PC-3 (cell line): Measurements from ENCODE around the gene ZNF330. TPM values are rescaled to one million over a fixed set of nuclear protein-coding genes. Genes with fewer than 3 reads are reported as not detected.

Experiments
- ATAC-seq: fragments of 200-7000 bp; cut with Tn5 transposase; 2 replicates; pipeline ENCODE4 v1.9.1; 2020; ENCODE audit warnings: mild to moderate bottlenecking, moderate library complexity
- BruUV-seq: library from RNA; stranded (reverse); fragments of 400-500 nt; replicated peaks from 2 replicates; lab custom pipeline; 2021; lab: Mats Ljungman, UMichigan
- CTCF ChIA-PET: fragments of 300-600 bp; sonication (Branson Sonifier 250); formaldehyde crosslinking; loops from one replicate; lab custom pipeline; 2022; ENCODE audit warnings: antibody characterized with exemption; lab: Charles Lee
- POLR2A ChIA-PET: fragments of 300-600 bp; sonication (Branson Sonifier 250); formaldehyde crosslinking; loops from one replicate; lab custom pipeline; 2022; ENCODE audit warnings: antibody characterized with exemption; ENCODE audit not compliant: unreplicated experiment; lab: Charles Lee
- DNase-seq: peaks from one replicate; pipeline ENCODE4 v3.0.0-alpha.2; 2015
- H2AFZ ChIP-seq: fragments of 300-600 bp; sonication (generic); 2 replicates; pipeline ENCODE4 v1.6.0; 2016; ENCODE audit warnings: antibody characterized with exemption, low read length
- H3F3A ChIP-seq: fragments of 300-600 bp; sonication (generic); one replicate; pipeline ENCODE4 v1.6.0; 2017; ENCODE audit warnings: antibody characterized with exemption, low read length, control low read depth, mild to moderate bottlenecking; ENCODE audit not compliant: unreplicated experiment
- H3K27ac ChIP-seq: fragments of 300-600 bp; sonication (generic); 2 replicates; pipeline ENCODE4 v1.5.1; 2016; ENCODE audit warnings: mild to moderate bottlenecking, low read length
- H3K27me3 ChIP-seq: fragments of 300-600 bp; sonication (generic); 2 replicates; pipeline ENCODE4 v1.6.1; 2016; ENCODE audit warnings: low read length, mixed read lengths
- H3K36me3 ChIP-seq: fragments of 300-600 bp; sonication (generic); 2 replicates; pipeline ENCODE4 v1.6.1; 2016; ENCODE audit warnings: low read depth, mixed run types, low read length, mixed read lengths
- H3K4me1 ChIP-seq: fragments of 300-600 bp; sonication (generic); 2 replicates; pipeline ENCODE4 v1.5.1; 2016; ENCODE audit warnings: low read length; ENCODE audit not compliant: insufficient read depth
- H3K4me2 ChIP-seq: fragments of 300-600 bp; sonication (generic); 2 replicates; pipeline ENCODE4 v1.6.0; 2016; ENCODE audit warnings: low read length
- H3K4me3 ChIP-seq: fragments of 300-600 bp; sonication (generic); 2 replicates; pipeline ENCODE4 v1.5.1; 2016; ENCODE audit warnings: mild to moderate bottlenecking, low read length, mixed read lengths
- H3K79me2 ChIP-seq: fragments of 300-600 bp; sonication (generic); 2 replicates; pipeline ENCODE4 v1.6.1; 2017; ENCODE audit warnings: low read length, mixed read lengths
- H3K9ac ChIP-seq: fragments of 300-600 bp; sonication (generic); 2 replicates; pipeline ENCODE4 v1.6.0; 2016; ENCODE audit warnings: mild to moderate bottlenecking, low read length
- H3K9me2 ChIP-seq: fragments of 300-600 bp; sonication (generic); replicated peaks from 2 replicates; pipeline ENCODE4 v1.6.1; 2016; ENCODE audit warnings: mixed run types, low read length, mixed read lengths
- H3K9me3 ChIP-seq: fragments of 300-600 bp; sonication (generic); 2 replicates; pipeline ENCODE4 v1.6.1; 2016; ENCODE audit warnings: low read length, mixed read lengths
- H4K20me1 ChIP-seq: fragments of 300-600 bp; sonication (generic); 2 replicates; pipeline ENCODE4 v1.6.1; 2016; ENCODE audit warnings: low read length, mixed read lengths
- CTCF ChIP-seq: fragments of 300-600 bp; sonication (generic); conservative IDR thresholded peaks from 2 replicates; pipeline ENCODE4 v1.5.1; 2017; ENCODE audit warnings: antibody characterized with exemption, low read depth, mild to moderate bottlenecking, low read length
- EZH2 ChIP-seq: fragments of 300-600 bp; sonication (generic); IDR thresholded peaks from one replicate; pipeline ENCODE4 v1.6.1; 2017; ENCODE audit warnings: antibody characterized with exemption, mild to moderate bottlenecking, low read length; ENCODE audit not compliant: unreplicated experiment
- EZH2phosphoT487 ChIP-seq: fragments of 300-600 bp; sonication (generic); IDR thresholded peaks from 2 replicates; pipeline ENCODE4 v1.6.1; 2018; ENCODE audit warnings: mild to moderate bottlenecking, antibody characterized with exemption, low read length, borderline replicate concordance
- intact Hi-C: fragments of 100-400 bp; cut with micrococcal nuclease; formaldehyde crosslinking; loops from 2 replicates; pipeline ENCODE4 v1.9.0; 2023
- total RNA-seq: library from RNA; depleted of rRNA; stranded (reverse); fragments of >200 nt; gene quantifications from 2 replicates; pipeline ENCODE4 v1.2.3, GENCODE V29; 2014

Gene ZNF330
- total RNA-seq, 1 experiment from 2014 or later: 44.4 TPM

GRCh38 chr4:141275834-141276233 is 55.1 kb downstream of the ZNF330 start:
- H3K4me2 ChIP-seq: no peak overlapping the region
- H2AFZ ChIP-seq: no peak overlapping the region
- H3K79me2 ChIP-seq: no peaks in the 10 kb centered on the region
- no peaks in the 10 kb centered on the region for H3K9me3 ChIP-seq
- no peak overlapping the region for H3K9ac ChIP-seq
- H3K27ac ChIP-seq: no peak overlapping the region
- no peaks in the 10 kb centered on the region for H3K4me1 ChIP-seq
- H3K9me2 ChIP-seq: no peaks in the 10 kb centered on the region
- TF ChIP-seq EZH2phosphoT487: no peak
- TF ChIP-seq CTCF: no peak
- no peak for TF ChIP-seq EZH2
- no peaks in the 10 kb centered on the region for H4K20me1 ChIP-seq
- no peak overlapping the region for H3K4me3 ChIP-seq
- H3K36me3 ChIP-seq: no peaks in the 10 kb centered on the region
- no peaks in the 10 kb centered on the region for H3F3A ChIP-seq
- ATAC-seq (peak; percentile 88), DNase-seq (peak; percentile 55)
- H3K27me3 ChIP-seq: peaks cover 5% of the 10 kb centered on the region; the same call in 1 of the 2 replicates
- CTCF ChIA-PET: interaction anchor here (0.6 kb wide), 1 partner anchor 546 kb away, joined by 3 read pairs; no protein-coding TSS in a partner anchor
- intact Hi-C loops: no loop called here
- BruUV-seq: no TSS peak
- POLR2A ChIA-PET: no interaction called here

DNA sequence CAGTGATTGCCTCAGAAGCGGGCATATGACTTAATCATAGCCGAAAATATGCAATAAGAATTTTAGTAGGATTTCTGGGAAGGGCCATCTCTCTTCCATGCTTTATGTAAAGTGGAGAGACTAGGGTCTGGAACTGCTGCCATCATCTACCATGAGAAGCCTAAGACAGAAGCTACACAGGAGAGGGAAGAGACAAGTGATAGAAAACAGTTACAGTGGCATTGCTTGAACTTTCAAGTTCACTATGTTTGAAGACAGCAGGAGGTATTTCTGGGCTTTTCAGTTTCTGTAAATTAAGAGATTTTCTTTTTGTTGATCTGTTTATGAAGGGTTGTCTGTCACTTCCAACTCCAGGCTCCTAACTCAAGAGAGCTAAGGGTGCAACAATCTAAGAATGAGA is 62.5 kb downstream of the ZNF330 start:
- no peaks in the 10 kb centered on the region for H3K79me2 ChIP-seq
- no peaks in the 10 kb centered on the region for H3K36me3 ChIP-seq
- no peak for DNase-seq
- H3K4me1 ChIP-seq: no peaks in the 10 kb centered on the region
- H3K27me3 ChIP-seq: no peaks in the 10 kb centered on the region
- intact Hi-C loops: no loop called here
- no peaks in the 10 kb centered on the region for H3F3A ChIP-seq
- no TSS peak for BruUV-seq
- no peaks in the 10 kb centered on the region for H3K9me2 ChIP-seq
- H3K27ac ChIP-seq: no peak overlapping the region
- POLR2A ChIA-PET: no interaction called here
- TF ChIP-seq EZH2phosphoT487 (no peak), EZH2 (no peak), CTCF (no peak)
- no peak overlapping the region for H3K4me3 ChIP-seq
- no peak overlapping the region for H3K9ac ChIP-seq
- CTCF ChIA-PET: no interaction called here
- H3K9me3 ChIP-seq: no peaks in the 10 kb centered on the region
- H3K4me2 ChIP-seq: no peak overlapping the region
- ATAC-seq: no peak
- no peak overlapping the region for H2AFZ ChIP-seq
- no peaks in the 10 kb centered on the region for H4K20me1 ChIP-seq

DNA sequence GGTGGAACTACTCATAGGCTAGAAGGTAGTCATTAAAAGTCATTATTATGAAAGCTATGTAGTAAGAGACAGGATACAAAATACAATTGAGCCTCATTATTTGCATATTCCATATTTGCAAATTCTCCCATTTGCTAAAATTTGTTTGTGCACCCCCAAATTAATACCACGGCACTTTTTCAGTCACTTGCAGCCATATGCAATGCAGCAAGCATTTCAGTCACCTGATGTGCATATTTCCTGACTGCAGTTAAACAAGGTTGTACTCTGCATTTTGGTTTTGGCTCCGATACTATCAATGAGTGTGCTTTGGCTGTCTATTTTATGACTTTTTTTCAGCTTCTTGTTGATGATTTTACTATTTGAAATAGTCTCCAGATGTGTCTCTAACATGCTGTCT is 62.9 kb downstream of the ZNF330 start:
- H3K9ac ChIP-seq: no peak overlapping the region
- no peaks in the 10 kb centered on the region for H3K4me1 ChIP-seq
- H3K27ac ChIP-seq: no peak overlapping the region
- POLR2A ChIA-PET: no interaction called here
- CTCF ChIA-PET: no interaction called here
- no peaks in the 10 kb centered on the region for H3K9me3 ChIP-seq
- H3K4me2 ChIP-seq: no peak overlapping the region
- no peaks in the 10 kb centered on the region for H3K36me3 ChIP-seq
- H3K27me3 ChIP-seq: no peaks in the 10 kb centered on the region
- no peaks in the 10 kb centered on the region for H3F3A ChIP-seq
- TF ChIP-seq EZH2phosphoT487 (no peak), CTCF (no peak), EZH2 (no peak)
- H3K9me2 ChIP-seq: no peaks in the 10 kb centered on the region
- intact Hi-C loops: no loop called here
- H3K79me2 ChIP-seq: no peaks in the 10 kb centered on the region
- H2AFZ ChIP-seq: no peak overlapping the region
- H3K4me3 ChIP-seq: no peak overlapping the region
- DNase-seq: no peak
- no peak for ATAC-seq
- BruUV-seq: no TSS peak
- no peaks in the 10 kb centered on the region for H4K20me1 ChIP-seq
